GM19240 (cell line): ENCODE data around the gene HSF5.
"Not testable (repeated sequence)": the region's sequence is repeated elsewhere in the genome, so short reads cannot be mapped to it uniquely, and the experiment has no call there.

Source experiments
- DNase-seq: peaks from one replicate; pipeline ENCODE4 v3.0.0; 2011; ENCODE audit warnings: low spot score; ENCODE audit not compliant: insufficient read length

HSF5 gene

GRCh38 chr17:58414596-58414997 lies 73.6 kb downstream of the HSF5 start:
- DNase-seq: no peak

DNA sequence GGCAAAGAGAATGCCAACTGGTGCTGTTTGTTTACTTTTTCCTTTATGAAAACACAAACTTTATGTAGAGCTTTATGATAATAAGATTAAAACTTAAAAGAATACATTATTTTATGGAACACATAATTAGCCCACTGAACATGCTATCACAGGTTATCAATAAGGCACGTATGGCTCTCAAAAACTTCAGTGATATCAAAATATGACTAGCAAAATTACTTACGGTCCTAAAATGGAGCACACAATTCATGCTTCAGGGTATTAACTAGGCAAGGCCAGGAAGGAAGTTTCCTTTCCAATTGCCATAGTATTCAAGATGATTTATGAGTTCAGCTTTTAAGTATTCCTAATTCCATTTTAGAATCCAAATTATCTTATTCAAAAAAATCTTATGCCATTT lies 74.5 kb downstream of the HSF5 start:
- no peak for DNase-seq

- no peak for DNase-seq
Observed at GRCh38 chr17:58412961-58413586, 75.1 kb downstream of the HSF5 start.

GRCh38 chr17:58412064-58412703 lies 76.0 kb downstream of the HSF5 start:
- DNase-seq: no peak

GRCh38 chr17:58411408-58411894 lies 76.8 kb downstream of the HSF5 start:
- no peak for DNase-seq

DNA sequence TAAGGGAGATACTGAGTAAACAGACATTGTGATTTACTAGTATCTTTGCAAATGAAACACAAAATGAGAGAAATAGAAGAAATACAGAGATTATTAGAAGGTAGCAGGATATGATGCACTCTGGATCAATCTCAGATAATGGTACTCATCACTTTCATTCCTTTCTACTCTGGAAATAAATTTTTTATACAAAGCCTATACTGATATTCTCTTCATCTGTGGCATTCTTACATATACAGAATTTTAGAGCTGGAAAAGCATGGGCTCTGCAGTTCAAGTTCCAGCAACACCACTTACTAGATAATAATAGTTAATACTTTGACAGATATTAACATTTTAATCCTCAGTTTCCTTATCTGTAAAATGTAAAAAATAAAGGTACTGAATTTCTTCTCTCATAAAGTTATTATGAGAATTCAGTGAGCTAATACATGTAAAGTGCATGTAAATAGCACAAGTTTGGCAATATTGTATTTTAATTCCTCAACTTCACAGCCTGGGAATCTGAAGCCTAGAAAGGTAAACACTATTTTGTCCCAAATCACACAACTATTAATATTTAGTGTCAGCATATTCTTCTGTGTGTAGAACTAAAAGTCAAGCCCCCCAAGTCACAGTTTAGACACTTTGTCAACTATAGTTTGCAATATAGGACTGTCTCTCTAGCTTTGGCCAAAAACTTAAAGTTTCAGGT lies 77.3 kb downstream of the HSF5 start:
- DNase-seq: no peak

DNA sequence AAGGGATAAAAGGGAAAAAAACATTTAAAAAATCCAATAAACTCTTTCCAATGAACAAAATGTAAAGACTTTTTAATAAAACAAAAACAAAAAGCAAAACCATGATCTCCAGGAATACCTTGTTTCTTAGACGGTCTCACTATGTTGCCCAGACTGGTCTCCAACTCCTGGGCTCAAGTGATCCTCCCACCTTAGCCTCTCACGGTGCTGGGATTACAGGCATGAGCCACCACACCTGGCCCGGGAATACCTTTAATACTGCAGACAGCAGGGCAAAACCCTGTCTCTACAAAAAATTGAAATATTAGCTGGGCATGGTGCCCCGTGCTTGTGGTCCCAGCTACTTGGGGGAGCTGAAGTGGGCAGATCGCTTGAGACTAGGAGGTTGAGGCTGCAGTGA lies 78.8 kb downstream of the HSF5 start:
- no peak for DNase-seq

GRCh38 chr17:58403311-58403710 lies 84.9 kb downstream of the HSF5 start:
- DNase-seq: no peak

DNA sequence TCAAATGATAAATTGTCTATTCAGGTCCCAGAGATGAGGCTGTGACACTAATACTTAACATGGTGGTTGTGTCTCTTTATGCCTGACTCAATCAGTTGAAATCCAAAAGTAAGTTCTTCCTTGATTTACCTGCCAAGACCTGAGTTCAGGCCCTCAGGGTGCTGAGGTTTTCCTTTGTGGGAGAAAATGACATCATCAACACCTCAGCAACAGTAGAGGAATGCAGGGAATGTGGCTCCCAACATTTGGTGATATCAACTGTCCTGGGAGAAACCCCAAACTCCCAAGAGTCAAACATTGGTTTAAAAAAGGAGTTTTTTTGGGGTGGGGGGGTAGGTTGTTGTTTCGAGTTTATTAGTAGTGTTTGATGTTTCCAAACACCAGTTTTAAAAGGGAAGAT lies 85.5 kb downstream of the HSF5 start:
- no peak for DNase-seq

GRCh38 chr17:58402047-58402446 lies 86.2 kb downstream of the HSF5 start:
- DNase-seq: no peak

DNA sequence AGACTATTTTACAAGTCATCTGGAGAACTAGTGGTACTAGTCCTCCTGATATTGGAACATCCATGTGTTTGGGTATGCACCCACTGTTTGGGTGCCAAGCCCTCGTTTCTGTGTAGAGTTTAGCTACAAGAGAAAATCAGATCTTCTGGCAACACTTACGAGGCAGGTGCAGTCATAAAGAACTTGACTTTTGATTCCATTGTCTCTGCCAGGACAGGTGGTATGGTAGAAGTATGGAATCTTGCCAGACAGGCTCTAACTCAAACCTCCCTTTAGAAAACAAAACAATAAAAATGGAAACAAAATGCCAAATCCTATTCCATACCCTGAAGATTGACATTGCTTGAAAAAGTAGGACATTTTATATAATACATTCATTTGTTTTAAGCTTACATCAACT lies 86.9 kb downstream of the HSF5 start:
- DNase-seq: no peak

DNA sequence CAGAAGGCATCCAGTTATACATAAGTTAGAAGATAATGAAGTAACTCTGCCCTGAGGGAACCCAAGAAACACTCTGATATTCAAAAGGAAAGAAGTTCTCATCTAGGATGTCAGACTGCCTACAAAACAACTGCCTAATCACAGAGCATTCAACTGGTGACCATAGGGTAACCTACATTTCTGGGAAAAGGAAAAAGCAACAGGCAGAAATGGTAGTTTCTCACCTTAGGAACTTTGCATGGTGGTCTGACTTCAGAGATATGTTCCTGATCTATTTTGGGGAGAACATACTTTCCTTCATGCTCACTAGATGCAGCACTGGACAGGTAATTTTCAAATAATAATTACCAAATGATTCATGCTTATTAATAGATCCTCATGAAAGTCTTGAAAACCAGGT lies 87.4 kb downstream of the HSF5 start:
- DNase-seq: no peak

GRCh38 chr17:58399974-58400373 lies 88.2 kb downstream of the HSF5 start:
- DNase-seq: no peak

- DNase-seq: no peak
Observed at GRCh38 chr17:58398574-58399266, 89.5 kb downstream of the HSF5 start.

- DNase-seq: not testable (repeated sequence)
Observed at GRCh38 chr17:58397421-58397820, 90.8 kb downstream of the HSF5 start.

- no peak for DNase-seq
Observed at GRCh38 chr17:58396173-58396572, 92.0 kb downstream of the HSF5 start.

DNA sequence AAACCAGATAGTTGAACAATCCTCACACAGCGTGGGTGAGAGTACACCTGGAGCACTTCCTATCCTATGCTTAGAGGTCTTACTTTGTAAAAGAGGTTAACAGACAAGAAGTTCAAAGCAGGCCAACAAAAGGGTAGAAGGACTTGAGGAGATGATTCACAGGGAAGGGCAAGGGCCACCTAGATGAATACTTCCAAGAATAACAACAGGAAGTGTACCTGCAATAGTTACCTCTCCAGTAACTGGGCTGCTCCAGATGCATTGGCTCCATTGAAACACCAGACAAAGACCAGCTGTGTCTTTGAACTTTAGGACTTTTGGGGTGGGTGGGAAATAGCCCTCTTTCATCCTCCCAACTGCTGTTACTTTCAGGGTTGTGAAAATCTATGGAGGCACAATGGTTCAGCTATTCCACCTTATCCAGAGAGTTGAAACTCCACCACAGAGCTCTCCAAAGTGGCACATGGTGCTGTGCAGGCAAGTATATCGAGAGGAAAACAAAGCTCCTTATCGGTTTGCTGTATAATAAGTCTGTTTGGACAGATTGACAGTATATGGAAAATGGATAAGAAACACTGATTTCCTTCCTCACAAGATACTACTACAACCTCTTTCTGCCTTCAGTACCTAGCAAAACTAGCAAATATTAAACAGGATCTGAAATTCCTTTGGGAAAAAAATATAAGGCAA lies 93.5 kb downstream of the HSF5 start:
- DNase-seq: no peak

DNA sequence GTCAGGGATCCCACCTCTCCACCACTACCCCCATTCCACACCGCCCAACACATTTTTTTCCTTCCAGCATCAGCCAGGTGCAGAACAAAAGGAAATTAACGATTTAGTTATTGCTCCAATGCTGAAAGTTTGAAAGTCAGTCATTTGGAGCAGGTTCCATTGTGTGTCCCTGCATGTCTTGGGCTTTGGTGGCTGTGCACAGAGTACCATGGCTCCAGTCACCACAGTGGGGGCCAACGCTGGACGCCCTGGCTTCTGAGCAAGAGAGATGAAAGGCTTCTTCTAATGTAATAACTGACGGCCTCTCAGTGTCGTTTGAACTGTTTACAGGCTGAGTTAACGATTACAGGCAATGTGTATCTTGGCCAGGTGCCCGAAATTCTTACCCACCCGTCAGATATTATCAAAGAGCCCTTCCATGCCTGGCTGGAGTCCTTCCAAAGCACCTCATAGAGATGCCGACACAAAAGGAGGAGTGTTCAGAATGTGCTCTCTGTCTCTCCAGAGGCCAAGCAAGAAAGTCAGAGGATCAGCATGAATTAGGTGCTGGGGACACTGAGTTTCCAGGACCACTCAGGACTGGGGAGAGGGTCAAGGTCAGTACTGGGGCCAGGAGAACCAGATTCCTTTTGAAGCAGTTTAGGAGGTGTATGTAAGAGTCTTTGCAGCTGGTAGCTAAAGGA lies 96.8 kb downstream of the HSF5 start:
- no peak for DNase-seq

- DNase-seq: no peak
Observed at GRCh38 chr17:58390884-58391283, 97.3 kb downstream of the HSF5 start.

GRCh38 chr17:58388302-58389190 lies 99.7 kb downstream of the HSF5 start:
- DNase-seq: no peak
